Measurements from ENCODE around the gene CD81. TPM values are rescaled to one million over a fixed set of nuclear protein-coding genes. Genes with fewer than 3 reads are reported as not detected.
A peak's percentile ranks its signal among the peaks of the same experiment; 100 is the strongest.

Gene CD81
- total RNA-seq, 1 donor from 2014 or later = 248 TPM

DNA sequence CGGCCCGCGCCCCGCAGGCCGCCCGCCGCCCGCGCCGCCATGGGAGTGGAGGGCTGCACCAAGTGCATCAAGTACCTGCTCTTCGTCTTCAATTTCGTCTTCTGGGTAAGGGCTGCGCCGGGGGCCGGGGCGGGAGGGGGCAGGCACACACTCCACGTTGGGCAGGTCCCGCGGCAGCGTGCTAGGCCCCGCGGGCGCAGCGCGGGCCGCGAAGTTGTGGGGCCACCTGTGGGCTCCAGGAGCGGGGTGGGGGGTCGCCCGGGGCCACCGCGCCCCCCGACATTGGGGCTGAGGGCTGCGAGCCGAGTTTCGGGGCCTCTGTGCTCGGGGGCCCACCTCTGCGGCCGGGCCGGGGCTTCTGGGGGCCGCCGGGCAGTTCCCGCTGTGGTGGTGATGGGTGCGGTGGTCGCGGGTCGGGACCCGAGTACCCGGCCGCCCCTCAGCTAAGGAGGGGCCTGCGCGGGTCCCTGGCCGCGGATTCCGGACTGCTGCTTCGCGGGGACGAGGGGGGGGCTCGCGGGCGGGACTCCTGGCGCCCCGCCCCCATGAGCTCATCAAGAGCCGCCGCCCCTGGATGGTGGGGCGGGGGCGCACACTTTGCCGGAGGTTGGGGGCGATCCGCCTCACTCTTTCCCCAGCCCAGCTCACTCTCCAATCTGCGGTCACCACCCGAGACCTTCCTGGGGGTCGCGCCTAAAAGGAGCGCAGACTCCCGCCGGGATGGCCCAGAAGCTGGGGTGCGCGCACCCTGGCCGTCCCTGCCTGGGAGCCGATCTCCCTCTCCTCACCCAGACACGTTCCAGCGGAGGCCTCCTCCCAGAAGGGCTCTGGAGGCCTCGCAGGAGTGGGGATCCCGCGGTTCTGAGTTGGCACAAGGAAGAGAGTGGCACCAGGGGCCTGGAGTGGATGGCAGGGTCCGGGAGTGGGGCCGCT is 667 bp downstream of the CD81 start:
- DNase-seq = peak; percentile 69

DNA sequence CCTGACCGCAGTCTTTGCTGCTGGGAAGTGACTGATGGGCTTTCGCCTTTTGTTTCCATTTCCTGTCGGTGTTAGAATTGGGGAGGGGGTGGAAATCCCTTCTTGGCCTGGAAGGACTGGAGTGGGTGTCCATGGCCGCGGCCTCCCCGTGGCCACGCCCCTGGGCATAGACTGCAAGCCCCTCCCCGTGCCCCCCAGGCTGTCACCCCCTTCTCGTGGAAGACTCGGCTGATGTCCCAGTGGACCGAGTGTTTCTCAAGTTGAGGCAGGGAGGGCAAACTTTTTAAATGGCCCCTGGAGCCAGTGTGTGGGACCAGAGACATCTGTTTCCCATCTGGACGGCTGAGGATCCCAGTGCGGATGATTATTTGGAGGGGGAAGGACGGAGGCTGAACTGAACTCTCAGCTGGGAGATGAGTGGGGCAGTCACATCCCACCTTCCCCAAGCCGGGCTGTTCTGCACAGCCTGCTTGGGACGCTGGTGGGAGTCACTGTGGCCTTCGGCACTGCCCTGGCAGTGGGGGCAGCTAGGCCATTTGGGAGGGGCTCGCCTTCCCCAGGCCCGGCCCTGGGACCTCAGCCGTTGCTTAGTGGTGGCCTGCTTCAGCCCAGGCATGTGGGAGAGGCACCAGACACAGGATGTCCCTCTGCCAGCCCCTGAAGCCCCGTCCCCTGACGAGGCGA is 1.6 kb downstream of the CD81 start:
- peak; percentile 53 for DNase-seq

DNA sequence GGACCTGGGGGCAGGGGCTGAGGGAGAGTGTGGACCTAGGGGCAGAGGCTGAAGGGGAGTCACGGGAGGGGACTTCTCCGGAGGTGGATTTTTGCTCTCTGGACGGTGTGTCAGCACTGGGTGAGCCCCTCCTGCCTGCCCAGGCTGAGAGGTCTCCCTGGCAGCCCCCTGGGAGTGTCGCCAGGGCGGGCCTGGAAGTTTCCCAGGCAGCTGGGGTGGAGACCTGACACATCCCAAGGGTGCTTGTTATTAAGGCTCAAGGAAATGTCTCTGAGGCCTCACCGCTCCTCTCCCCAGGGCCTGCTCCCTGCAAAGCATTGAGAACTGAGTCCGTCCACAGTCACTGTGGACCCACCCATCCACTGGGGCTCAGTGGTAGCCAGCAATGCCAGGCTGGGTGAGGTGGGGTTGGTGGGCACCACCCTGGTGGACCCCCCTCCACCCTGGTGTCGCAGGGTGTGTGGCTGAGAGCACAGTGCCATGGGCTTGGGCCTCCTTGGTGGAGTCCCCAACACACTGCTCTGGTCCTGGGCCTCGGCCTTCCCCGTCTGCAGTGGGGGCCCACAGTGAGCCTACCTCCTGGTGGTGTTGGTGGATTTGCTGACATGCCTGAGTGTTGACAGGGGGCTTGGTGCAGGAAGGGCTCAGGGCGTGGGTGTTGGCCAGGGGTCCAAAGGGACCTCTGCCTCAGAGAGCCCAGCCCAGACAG is 2.5 kb downstream of the CD81 start:
- no peak for DNase-seq

DNA sequence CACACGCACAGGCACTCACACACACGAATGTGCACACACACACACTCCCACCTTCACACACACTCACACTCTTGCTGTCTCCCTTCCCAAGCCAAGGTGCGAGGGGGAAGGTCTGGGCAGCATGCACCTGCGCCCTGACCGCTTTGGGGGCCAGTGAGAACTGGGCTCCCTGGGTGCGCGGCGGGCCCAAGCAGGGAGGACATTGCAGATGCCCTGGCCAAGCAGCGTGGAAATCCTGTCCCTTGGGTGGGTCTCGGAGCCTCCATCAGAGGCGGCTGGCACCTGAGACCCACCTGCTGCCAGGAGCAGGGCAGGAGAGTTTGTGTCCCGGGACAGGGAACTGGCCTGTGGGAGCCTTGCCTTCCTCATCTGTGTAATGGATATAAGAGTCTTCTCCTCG is 3.3 kb downstream of the CD81 start:
- DNase-seq = no peak

DNA sequence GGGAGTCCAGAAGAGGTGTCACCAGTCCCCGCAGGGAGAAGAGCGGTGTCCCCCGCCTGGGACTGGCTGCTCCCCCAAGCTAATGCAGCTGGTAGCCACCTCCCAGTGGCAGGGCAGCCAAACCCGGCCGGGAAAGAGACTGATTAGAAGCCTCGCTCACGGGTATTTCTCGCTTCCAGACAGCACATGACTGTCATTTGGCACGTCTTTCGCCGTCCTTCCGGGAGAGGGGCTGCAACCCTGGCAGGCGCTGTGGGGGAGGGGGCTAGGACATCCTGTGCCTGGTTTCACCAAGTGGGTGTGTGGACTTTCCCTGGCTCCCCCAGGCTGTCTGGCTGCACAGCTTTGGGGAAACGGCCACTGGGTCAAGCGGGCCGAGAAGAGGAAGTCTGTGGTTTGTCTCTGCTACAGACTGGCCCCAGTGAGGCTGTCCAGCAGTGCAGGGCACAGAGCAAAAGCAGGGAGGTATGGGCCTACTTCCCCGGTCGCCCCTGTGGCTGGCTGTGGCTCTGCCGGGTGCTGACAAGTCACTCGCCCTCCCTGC is 3.8 kb downstream of the CD81 start:
- DNase-seq = peak; percentile 76

DNA sequence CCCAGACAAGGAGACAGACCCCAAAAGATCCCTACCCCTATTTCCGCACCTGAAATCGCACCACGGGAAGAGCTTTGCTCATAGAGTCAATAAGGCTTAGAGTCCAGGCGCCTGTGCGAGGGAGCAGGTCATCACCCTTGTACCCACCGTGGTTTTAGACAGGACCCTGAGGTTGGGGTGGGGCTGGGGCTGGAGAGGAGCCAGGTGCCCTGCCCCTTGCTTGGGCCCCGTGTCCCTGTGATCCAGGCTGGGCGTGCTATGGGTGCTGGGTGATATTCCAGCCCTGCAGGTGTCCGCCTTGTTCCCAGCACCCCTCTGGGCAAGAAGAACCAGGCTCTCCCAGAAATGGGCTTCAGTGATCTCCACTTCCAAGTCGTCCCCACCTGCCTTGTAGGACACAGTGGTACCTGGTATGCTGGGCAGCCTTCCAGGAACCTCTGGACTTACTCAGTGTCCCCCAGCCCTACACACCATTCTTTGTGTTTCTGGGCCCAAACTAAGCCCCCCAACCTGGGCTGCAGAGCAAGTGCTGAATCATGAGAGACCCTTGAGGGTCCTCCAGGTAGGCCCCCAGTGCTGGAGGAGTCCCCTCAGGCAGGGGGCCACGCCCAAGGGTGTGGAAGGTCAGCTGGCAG is 4.5 kb downstream of the CD81 start:
- no peak for DNase-seq

DNA sequence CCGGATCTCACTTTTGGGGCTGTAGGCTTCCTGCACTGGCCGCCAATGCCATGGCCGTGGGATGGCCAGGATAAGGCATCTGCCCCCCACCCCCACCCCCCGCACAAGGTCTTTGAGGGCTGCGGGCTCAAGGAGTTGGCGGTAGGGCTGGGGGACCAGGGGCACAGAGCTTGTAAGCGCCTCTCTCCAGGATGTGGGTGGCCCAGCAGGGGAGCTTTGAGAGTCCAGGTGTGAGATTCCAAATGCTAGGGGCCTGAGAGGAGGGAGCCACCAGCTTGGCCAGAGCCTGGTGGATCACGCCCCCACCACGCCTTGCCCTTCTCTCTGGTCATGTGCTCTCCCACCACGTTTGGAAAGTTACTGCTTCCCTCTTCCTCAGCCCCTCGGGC is 5.0 kb downstream of the CD81 start:
- no peak for DNase-seq

DNA sequence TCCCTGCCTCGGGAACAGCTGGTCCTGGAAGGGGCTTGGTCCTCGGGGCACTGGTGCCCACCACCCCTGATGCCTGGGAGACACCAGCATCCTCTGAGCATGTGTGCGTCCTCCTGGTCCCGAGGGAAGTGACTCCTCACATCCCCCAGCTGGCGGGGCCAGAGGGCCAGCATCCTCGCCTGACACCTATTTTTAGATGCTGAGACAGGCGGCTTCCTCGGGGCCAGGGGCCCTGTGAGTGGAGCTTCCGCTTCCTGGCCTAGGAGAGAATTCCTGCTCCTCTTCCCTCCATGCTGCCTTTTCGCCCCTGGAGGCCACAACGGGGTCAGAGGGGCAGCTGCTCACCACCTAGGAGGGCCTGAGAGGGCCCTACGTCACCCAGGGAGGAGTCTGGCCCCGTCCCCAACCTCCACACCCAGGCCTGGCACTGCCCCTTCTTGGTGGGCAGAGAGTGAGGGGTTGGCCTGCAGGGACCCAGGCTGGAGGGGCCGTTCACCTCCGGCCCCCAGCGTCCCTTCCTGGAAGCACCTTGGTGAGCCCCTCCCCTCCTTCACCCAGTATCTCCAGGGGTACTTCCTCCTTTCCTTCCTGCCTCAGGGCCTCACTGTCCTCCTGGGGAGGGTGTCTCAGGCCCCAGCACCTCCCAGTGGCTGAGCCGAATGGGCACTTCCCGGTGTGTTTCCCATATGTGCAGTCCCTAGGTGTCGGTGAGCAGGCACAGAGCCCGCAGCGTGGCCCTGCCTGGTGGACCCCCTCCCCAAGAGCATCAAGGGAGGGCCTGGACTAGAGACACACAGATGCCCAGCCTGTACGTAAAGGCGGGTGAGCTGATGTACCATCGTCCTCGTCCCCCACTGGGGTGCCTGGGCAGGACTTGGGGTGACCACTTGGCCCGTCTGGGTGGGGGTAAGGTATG is 6.1 kb downstream of the CD81 start:
- peak; percentile 75 for DNase-seq

DNA sequence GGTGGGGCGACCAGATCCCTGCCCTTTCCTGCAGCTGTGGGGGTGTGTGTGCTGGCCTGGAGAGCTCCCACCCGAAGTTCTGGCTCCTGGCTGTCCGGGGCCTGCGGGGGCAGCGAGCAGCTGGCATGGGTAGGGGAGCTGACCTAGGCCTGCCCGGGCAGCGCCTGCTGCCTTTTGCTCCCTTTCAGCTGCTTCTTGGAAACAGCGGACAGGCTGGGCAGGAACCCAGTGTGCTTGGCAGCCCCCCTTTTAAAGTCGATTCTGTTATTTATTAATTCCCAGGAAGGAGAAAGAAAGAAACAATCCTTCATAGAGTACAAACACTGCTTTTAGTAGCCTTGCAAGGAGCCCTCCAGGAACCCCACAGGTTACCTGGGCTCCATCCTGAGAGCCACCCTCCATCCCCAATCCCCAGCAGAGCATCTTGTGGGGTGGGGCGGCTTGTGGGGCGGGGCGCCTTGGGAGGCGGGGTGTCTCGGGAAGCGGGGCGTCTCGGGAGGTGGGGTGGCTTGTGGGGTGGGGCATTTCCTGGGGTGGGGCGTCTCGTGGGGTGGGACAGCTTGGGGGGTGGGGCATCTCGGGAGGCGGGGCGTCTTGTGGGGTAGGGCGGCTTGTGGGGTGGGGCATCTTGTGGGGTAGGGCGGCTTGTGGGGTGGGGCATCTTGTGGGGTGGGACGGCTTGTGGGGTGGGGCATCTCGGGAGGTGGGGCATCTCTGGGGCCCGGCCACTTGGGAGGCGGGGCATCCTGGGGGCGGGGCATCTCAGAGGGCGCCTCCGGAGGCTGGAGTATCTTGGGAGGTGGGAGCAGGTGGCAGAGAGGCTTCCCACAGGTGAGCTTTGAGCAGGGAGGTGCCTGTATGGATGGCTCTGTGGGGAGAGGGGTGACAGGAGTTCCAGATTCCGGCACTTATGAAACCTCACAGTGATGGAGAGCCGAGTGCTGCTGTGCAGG is 7.0 kb downstream of the CD81 start:
- DNase-seq = no peak

DNA sequence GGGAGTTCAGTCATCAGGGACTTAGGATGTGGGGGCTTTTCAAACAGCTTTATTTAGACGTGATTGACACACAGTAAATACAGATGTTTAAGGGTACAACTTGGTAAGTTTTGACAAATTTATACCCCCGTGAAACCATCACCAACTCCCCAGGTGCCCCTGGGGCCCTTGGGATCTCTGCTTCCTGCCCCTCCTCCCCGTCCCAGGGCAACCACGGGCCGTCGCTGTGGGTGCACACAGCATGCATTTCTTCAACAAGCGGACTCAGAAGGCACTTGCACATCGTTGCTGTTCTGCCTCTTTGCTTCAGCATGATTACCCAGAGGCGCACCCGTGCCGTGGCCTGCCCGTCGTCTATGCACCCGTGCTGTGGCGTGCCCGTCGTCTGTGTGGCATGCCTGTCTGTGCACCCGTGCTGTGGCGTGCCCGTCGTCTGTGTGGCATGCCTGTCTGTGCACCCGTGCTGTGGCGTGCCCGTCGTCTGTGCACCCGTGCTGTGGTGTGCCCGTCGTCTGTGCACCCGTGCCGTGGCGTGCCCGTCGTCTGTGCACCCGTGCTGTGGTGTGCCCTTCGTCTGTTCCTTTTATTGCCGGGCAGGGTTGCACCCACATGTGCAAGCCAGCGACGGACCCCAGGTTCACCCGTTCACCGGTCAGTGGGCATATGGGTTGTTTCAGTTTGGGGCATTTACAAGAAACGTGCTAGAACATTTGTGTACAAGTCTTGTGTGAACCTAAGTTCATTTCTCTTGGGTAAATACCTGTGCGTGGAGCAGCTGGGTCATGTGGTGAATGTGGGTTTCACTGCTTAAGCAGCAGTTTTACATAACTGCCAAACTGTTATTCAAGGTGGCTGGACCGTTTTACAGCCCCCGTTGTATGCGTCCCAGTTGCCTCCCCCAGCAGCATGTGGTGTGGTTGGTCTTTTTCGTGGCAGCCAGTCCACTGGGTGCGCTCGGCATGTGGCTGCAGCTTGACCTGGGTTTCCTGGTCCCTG is 8.3 kb downstream of the CD81 start:
- DNase-seq = no peak

DNA sequence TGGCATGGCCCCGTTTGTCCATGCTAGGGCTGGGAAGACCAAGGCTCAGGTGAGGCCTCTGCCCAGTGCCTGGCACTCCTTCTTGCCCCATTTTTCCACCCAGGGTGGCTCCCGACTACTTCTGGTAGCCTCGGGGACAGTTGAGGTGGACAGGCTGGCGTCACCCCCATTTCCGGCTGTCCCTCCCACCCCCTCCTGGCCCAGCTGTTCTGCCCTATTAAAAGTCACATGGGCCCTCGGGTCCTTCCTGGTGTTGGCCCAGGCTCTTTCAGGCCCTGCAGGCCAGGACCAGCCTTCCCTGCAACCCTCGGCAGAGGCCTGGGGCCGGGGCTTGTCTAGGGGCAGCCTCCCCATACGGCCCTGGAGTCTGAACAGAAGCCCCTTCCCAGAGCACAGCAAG is 9.5 kb downstream of the CD81 start:
- DNase-seq = no peak

DNA sequence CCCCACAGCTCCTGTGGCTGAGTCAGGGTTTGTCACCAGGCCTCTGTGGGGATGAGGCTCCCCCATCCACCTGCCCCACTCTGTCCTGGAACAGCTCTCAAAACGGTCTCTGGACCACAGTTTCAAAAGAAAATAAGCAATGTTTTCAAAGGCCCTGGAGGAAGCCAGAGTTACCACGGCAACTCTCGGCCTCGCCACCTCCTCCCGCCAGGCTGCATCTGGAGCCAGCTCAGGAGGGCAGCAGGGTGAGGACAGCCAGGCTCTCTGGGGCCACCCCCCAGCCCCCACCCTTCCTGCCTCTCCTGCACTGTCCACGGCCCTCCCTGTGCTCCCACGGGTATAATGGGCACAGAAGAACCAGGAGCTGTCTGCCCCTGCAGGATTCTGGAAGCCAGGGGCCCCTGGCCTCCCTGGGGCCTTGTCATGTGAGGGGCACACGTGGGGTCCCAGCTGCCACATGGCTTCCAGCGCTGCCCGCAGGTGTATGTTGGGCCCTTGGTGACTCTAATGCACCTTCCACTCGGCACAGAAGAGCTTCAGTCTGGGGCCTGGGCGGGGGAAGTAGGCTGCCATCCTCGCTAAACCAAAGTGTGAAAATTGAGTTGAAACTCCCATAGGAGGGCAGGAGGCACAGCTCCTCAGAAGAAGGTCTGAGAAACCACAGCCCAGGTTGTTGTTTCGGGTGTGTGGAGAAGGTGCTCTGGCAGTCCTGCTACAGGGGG is 10.3 kb downstream of the CD81 start:
- DNase-seq = peak; percentile 46

DNA sequence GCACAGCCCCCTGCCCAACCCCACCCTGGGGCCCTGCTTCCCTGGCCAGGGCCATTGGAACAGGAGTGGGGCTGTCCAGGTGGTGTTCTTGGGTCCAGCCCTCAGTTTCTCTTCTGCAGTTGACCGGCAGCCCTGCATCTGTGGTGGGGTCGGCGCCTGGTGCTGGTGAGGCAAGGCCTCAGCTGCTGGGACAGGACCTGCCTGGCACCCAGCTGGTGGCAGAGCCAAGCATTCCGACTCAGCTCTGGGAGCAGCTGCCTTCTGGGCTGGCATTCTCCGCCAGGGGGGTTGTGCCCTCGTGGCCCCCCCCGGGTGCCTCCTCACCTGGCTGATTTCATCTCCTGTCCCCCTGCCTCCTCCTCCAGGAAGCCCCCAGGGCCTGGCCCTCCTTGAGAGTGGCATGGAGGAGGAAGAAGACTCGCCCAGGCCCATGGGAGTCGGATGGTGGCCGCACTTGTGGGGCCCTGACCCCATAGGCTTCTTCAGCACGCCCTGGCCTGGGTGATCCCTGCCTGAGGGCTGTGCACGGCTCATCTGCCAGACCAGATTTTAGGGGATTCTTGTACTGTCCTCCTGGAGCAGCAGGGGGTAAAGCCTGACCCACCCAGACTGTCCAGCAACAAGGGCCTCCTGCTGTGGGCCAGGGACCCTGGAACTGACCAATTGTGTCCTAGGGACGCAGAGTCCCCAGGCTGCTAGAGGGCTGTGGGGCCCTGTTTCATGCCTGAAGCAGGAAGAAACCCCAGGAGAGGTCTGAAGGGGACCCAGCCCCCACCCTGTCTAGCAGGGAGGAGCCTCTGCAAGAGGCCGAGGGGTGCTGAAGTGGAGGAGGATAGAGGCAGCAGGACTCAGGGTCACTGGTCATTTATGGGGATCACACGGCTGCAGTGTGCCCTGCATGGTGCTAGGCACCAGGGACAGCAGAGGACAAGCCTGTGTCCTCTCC is 11.6 kb downstream of the CD81 start:
- DNase-seq = no peak

DNA sequence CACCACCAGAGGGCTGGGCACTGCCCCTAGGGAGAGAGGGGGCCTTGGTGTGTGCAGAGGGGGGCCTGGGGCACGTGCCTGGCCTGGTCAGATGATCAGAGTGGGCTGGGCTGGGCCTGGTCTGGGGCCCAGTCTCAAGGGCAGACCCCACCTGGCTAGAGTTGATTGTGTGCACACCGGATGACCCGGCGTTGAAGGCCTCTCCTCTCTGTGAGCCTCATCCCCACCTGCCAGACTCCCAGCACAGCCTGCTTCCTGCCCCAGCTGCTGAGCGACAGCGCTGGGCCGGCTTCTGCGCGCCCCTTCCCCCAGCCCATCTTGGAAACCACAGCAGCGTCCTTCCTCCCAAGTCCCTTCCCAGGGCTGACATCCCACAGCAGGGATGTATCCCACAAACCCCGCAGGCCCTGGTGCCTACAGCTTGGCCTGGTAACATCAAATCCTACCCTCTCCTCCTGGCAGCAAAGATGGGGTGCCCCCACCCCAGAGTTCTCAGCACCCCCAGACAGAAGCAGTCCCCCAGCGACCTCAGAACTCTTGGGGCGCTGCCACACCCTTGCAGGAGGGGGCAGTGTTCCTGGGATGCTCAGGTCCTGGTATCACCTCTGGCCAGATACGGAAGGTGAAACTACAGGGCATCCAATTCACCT is 12.4 kb downstream of the CD81 start:
- no peak for DNase-seq

DNA sequence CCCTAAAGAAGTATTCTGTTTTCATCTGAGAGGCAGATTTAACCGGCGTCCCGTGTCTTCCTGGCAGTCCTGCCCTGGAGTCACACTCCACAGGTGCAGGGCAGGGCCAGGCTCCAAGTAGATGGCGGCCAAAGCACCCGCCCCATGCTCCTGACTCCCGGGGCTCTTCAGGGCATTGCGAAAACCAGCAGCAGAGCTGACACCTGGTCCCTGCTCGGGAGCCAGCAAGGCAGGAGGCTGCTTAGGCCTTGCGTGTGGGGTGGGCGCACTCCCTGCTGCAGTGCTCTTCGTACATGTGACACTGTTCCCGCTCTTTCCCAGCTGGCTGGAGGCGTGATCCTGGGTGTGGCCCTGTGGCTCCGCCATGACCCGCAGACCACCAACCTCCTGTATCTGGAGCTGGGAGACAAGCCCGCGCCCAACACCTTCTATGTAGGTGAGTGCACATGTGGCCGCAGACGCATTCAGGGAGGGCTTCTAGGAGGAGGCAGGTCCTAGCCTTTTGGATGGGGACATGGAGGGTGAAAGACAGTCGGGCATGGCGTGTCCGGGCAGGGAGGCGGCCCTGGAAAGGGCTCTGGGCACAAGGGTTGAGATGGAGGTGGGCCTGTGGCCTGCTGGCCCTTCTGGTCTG is 13.1 kb downstream of the CD81 start:
- DNase-seq = no peak

DNA sequence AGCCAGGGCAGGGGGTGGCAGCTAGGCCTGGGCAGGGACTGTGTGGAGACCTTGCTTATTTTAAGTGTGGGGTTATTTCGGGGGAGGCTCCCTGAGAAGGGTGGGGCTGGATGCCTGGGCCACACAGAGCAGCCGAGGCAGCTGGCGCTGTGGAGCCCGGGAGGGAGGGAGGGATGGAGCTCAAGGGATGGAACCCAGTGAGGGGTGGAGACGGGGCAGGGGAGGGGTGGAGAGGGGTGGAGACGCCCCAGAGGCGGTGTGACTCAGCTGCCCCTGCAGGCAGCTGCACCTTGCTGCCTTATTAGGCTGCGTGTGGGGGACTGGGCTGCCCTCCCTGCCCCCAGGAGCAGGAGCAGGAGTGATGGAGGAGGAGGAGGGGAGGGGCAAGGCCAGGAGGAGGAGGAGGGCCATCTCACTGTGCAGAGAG is 13.6 kb downstream of the CD81 start:
- DNase-seq = no peak
